Hematopoietic multipotent progenitor cell treated with erythropoietin and hydrocortisone succinate and interleukin-3 and kit ligand, for 6 days (in vitro differentiated cells): ENCODE results near the gene IGFBP4.

Source experiments
- DNase-seq: peaks from one replicate; pipeline ENCODE4 v3.0.0-alpha.2; 2015

The IGFBP4 gene

GRCh38 chr17:40472733-40473452 lies 29.6 kb downstream of the IGFBP4 start:
- peak; percentile 33 for DNase-seq

DNA sequence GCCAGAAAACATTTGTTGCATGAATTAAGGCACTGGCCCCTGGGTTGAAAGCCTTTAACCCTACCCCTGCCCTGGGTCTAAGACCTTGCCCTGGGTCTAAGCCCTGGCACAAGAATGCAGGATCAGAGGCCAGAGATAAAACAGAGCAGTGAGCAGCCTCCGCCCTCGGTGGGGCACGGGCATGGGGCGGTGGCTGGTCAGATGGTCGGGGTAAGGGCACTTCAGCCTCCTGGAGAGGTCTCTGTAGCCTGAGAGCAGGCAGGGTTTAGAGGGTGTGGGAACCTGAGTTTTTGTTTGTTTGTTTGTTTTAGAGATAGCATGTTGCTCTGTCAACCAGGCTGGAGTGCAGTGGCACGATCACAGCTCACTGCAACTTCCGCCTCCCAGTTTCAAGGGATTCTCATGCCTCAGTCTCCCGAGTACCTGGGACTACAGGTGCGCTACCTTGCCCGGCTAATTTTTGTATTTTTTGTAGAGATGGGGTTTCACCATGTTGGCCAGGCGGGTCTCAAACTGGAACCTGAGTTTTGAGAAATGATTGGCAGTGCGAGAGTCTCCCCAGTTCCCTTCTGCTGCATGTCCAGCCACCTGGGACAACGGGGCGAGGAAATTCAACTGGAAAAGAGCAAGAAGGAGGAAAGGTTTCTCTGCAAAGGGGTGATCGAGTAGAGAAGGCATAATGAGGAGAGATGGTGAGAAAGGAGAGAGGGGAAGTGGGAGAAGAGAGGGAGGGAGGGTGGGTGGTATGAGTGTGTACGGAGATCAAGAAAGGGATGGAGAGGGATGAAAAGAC lies 30.5 kb downstream of the IGFBP4 start:
- peak; percentile 37 for DNase-seq

GRCh38 chr17:40474419-40475002 lies 31.3 kb downstream of the IGFBP4 start:
- peak; percentile 50 for DNase-seq

DNA sequence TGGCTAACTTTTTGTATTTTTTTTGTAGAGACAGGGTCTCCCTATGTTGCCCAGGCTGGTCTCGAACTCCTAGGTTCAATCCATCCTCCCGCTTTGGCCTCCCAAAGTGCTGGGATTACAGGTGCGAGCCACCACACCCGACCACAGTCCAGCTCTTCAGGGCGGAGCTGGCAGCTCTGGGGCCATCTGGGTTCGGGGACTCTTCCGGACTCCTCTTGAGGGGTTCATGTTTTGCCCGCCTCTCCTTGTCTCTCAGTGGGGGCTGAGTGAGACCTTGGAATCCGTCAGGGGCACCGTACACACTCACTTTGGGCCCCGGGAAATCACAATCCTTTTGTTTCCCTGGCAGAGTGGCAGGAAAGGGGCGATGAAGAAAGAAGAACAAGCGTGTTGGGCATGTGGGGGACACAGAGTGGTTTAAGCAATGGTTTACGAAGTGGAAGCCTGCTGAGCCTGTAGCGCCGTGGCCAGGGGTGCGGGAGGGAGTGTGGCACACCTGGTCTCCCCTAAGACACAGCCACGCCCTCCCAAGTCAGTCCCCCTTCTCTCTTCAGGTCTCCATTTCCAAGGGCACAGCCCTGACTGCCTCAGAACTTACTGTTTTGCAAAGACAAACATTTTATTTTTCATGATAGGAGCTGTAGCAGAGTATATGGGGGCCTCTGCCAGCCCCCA lies 32.1 kb downstream of the IGFBP4 start:
- DNase-seq: no peak

DNA sequence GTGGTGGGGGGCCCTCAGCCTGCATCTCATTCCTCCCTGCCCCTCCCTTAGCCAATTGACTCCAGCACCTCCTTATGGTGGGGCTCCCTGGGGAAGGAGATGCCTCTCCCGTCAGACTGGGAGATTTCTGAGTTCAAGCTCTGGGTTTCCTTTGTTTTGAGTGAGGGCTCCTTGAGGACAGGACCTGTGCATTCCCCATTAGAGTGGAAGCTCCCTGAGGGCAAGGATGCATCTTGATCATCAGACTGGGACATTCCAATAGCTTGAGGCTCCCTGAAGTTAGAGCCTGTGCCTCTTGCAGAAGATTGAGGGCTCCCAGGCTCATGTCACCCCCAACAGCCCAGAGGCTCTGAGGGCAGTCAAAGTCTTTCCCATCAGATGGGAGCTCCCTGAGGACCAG lies 34.5 kb downstream of the IGFBP4 start:
- no peak for DNase-seq

DNA sequence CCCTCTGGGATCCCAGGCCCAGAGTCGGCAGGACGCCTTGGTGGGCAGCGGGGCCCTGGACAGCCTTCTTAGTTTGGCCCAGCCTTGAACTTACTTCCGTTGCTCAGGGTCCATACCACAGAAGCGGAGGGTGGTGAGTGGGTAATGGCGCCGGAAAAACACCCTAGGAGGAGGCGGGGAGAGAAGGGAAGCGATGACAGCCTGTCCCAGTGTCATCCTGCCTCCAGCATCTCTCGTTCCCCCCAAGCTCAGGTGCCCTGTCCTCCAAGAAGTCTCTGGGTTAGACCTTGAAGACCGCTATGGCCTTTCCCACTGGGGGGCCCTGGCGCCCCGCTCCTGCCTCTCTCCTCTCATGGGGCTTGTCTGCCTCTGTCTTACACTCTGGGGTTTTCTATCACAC lies 35.2 kb downstream of the IGFBP4 start:
- no peak for DNase-seq

GRCh38 chr17:40479754-40480480 lies 36.7 kb downstream of the IGFBP4 start:
- DNase-seq: peak; percentile 36

GRCh38 chr17:40480501-40481003 lies 37.3 kb downstream of the IGFBP4 start:
- DNase-seq: peak; percentile 80

DNA sequence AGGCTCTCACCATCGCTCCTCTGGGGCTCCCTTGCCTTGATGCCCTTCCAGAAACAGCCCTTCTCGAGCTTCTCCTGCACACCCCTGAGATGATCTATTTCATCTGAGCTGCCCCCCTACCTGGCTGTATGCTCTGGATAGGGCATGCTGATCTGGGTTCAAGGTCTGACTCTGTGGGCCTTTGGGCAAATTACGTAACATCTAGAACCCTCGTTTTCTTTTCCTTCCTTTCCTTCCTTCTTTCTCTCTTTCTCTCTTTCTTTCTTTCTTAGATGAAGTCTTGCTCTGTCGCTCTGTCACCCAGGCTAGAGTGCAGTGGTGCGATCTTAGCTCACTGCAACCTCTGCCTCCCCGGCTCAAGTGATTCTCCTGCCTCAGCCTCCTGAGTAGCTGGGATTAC lies 37.9 kb downstream of the IGFBP4 start:
- DNase-seq: no peak

GRCh38 chr17:40482722-40483121 lies 39.5 kb downstream of the IGFBP4 start:
- DNase-seq: no peak

DNA sequence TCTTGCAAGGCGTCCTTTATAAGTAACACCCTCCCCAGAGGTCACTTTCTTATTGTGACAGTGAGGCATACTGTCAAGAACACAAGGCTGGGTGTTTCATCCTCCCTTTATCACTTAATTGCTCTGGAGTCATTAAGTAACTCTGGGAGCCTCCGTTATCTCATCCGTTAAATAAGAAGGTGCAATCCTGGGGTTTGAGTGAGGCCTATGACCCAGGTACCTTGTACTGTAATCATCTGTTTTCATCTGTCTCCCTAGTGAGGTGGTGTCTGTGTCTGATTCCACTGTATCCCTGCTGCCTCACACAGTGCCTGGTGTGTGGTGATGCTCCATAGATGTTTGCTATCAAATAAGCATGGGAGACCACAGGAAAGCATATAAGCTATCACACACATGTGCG lies 40.4 kb downstream of the IGFBP4 start:
- DNase-seq: no peak

DNA sequence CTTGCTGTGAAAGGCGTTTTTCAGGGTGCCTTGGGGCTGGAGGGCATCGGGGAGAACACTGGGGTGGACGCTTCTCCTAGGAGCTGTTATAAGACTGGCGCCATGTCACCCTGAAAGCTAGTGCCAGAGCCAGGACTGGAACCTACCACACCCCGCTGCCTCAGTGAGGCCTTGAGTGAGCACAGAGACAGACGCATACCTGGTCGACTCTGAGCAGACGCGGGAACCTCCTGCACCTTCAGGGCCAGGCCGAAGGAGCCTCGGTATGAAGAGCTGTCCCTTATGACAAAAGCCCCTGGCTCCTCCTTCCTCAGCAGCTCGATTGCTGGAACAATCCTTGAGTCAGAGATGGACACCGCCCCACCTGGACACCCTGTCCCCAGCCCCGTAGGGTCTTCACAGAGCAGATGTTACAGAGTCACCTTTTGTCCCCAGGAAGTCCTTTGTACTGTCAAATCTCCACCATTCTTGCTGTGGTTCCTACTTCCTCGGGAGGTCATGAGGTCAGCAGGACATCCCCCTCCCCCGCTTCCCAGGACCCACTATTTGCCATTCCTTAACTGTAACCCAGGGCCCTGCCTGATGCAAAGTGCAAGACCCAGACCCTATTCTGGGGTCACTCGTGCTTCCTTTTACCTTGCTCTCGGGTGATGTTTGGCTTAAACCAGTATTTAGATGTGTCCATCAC lies 41.2 kb downstream of the IGFBP4 start:
- DNase-seq: no peak

- DNase-seq: no peak
Measured at GRCh38 chr17:40484973-40485530, 41.8 kb downstream of the IGFBP4 start.

DNA sequence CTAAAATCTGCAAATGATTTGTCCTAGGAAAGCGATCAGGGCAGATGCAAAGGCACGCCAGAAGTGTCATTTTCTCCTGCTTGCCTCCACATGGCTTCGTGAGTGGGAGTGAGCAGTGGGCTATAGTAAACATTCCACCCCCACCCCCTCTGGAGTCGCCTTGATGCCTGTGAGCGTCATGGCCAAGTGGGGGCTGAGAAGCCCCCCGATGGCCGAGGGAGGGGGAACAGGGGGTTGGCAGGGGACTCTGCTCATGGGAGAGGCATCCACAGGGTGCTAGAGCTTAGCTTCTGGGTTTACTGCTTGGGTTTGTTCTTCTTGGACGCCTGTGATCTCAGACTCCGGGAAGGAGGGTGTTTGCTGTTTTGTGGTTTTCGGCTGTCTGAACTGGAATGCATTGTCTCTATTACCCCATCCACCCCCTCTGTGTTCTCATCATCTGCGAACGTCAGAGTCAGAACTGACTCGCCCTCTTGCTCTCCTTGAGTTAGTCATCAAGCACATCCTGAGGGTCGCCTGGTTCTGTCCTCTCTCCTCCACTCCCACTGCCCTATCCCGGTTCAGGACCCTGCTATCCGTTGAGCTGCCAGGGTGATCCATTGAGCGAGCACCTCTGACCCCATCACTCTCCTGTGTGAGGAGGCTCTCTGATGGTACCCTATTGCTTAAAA lies 42.7 kb downstream of the IGFBP4 start:
- no peak for DNase-seq

GRCh38 chr17:40486522-40487370 lies 43.5 kb downstream of the IGFBP4 start:
- peak; percentile 47 for DNase-seq

GRCh38 chr17:40487371-40488020 lies 44.2 kb downstream of the IGFBP4 start:
- DNase-seq: no peak

DNA sequence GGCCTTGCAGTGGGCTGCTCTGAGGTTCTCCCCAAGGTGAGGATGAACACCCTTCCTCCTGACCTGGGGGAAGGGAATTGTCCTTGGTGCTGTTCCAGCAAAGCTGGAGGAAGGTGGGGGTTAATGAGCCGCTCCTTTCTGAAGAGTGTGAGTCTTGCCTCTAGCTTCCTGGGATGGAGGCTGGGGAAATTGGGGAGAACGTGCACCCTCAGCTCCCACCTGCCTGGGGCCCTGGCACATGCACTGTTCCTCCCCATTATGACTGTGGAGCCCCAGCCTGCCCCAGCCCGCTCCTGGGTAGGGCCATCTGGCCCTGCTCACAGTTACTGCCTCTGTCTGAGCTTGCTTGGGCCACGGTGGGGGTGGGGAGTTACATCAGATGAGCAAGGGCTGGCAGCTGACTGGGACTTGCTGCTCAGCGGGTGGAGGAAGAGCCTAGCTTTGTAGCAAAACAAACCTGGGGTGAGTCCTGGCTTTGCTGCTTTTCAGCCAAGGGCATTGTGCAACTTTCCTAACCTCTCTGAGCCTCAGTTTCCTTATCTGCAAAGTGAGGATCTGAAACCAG lies 47.1 kb downstream of the IGFBP4 start:
- no peak for DNase-seq

DNA sequence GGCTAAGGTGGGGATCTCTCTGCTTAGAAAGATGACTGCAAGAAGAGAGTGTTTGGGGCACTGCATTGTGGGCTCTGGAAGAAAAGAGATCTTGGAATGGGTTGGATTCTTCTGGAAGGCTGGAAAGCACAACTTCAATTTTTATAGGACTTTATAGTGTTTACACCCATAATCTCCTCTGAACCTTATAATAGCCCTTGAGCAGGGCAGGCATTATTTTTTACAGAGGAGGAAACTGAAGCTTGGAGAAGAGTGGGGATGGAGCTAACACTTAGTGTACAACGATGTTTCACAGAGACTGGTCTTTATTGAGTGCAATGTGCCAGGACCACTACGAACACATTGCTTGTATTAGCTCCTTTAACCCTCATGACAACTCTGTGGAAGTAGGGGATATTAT lies 47.7 kb downstream of the IGFBP4 start:
- no peak for DNase-seq

GRCh38 chr17:40491486-40491885 lies 48.2 kb downstream of the IGFBP4 start:
- DNase-seq: no peak
